Ovary (tissue), 3 donors: Measurements from ENCODE around the gene FAM217B.

Experiments
- EP300 ChIP-seq: sonication (generic); formaldehyde crosslinking; IDR thresholded peaks from one replicate; pipeline ENCODE4 v1.6.1; 2017; ENCODE audit warnings: antibody characterized with exemption
- POLR2A ChIP-seq: fragments of 450-650 bp; IDR thresholded peaks from one replicate; pipeline ENCODE4 v1.6.1; 2017; ENCODE audit warnings: antibody characterized with exemption, mild to moderate bottlenecking, moderate library complexity
- TF ChIP-seq, protein P1 (sequence below), 3 donors: fragments of 450-650 bp in 2 of 3; fragments of 200-600 bp in 1 of 3; IDR thresholded peaks; one replicate each; pipeline versions ENCODE4 v1.5.1 to v1.8.0; 2016 to 2022; ENCODE audit warnings: antibody characterized with exemption in 3 of 3, mild to moderate bottlenecking in 1 of 3
- donor health status: DM: no; HTN: no; CAD: no.

DNA sequence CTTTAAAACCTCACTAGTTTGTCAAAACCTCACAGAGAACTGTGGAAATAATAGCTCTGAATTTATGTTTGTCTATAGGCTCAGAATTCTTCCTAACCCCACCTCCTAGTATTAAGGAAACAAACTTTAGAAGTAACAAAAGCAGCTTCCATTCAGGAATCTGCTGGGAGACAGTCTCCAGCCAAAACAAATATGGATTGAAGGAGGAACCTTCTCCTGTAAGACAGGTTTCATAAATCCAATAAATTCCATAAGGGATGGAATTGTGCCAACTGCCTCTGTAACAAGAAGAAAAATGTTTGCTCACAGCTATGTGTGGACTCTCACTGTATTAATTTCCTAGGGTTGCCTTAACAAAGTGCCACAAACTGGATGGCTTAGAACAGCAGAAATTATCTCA lies 14.3 kb upstream of the FAM217B start:
- TF ChIP-seq, protein P1, sequence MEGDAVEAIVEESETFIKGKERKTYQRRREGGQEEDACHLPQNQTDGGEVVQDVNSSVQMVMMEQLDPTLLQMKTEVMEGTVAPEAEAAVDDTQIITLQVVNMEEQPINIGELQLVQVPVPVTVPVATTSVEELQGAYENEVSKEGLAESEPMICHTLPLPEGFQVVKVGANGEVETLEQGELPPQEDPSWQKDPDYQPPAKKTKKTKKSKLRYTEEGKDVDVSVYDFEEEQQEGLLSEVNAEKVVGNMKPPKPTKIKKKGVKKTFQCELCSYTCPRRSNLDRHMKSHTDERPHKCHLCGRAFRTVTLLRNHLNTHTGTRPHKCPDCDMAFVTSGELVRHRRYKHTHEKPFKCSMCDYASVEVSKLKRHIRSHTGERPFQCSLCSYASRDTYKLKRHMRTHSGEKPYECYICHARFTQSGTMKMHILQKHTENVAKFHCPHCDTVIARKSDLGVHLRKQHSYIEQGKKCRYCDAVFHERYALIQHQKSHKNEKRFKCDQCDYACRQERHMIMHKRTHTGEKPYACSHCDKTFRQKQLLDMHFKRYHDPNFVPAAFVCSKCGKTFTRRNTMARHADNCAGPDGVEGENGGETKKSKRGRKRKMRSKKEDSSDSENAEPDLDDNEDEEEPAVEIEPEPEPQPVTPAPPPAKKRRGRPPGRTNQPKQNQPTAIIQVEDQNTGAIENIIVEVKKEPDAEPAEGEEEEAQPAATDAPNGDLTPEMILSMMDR (IDR thresholded peaks at IDR 0.05): no peak
- no peak for TF ChIP-seq POLR2A
- no peak for TF ChIP-seq EP300
